Upper lobe of left lung (tissue), 6 donors: ENCODE data around the gene KIAA0232. TPM values are rescaled to one million over a fixed set of nuclear protein-coding genes. Genes with fewer than 3 reads are reported as not detected.

Experiments
- ATAC-seq, 2 donors: fragments of 200-7000 bp; cut with Tn5 transposase; one replicate each; pipeline ENCODE4 v1.9.1; 2022; ENCODE audit warnings: mild to moderate bottlenecking in 2 of 2, moderate library complexity in 2 of 2; ENCODE audit not compliant: low FRiP score in 2 of 2
- DNase-seq, 2 donors: peaks; one replicate each; pipeline ENCODE4 v3.0.0-alpha.2; 2019 to 2020
- H3K27ac ChIP-seq, 4 donors: fragments of 200-600 bp; sonication (generic); one replicate each; pipeline ENCODE4 v1.5.1; 2016 to 2019
- H3K27me3 ChIP-seq, 4 donors: fragments of 200-600 bp; sonication (generic); one replicate each; pipeline ENCODE4 v1.5.1; 2017 to 2019
- H3K36me3 ChIP-seq, 4 donors: fragments of 200-600 bp; sonication (generic); one replicate each; pipeline ENCODE4 v1.5.1; 2016 to 2019
- H3K4me1 ChIP-seq, 4 donors: fragments of 200-600 bp; sonication (generic); one replicate each; pipeline ENCODE4 v1.5.1; 2018 to 2019
- H3K4me3 ChIP-seq, 4 donors: fragments of 200-600 bp; sonication (generic); one replicate each; pipeline ENCODE4 v1.5.1; 2017 to 2019; ENCODE audit warnings: mild to moderate bottlenecking in 2 of 4, moderate library complexity in 1 of 4
- H3K9me3 ChIP-seq, 4 donors: fragments of 200-600 bp; sonication (generic); one replicate each; pipeline ENCODE4 v1.5.1; 2018 to 2019
- CTCF ChIP-seq, 6 experiments: fragments of 450-650 bp in 4 of 6; fragments of 200-600 bp in 2 of 6; sonication (generic) in 2 of 6; IDR thresholded peaks; one replicate each; pipeline ENCODE4 v1.5.1; 2016 to 2019; ENCODE audit warnings: antibody characterized with exemption in 6 of 6
- EP300 ChIP-seq, 4 donors: sonication (generic); formaldehyde crosslinking; IDR thresholded peaks; one replicate each; pipeline ENCODE4 v1.5.1; 2017; ENCODE audit warnings: antibody characterized with exemption in 4 of 4, control low read depth in 2 of 4
- POLR2A ChIP-seq, 4 donors: fragments of 450-650 bp; IDR thresholded peaks; one replicate each; pipeline ENCODE4 v1.5.1; 2016 to 2017; ENCODE audit warnings: antibody characterized with exemption in 4 of 4, mild to moderate bottlenecking in 2 of 4
- POLR2AphosphoS5 ChIP-seq, 2 donors: sonication (generic); formaldehyde crosslinking; IDR thresholded peaks; one replicate each; pipeline ENCODE4 v1.5.1; 2017; ENCODE audit warnings: antibody characterized with exemption in 2 of 2
- WGBS, 2 donors: methylation state at CpG; one replicate each; pipeline ENCODE4 v1.1.5; 2017 to 2018; 5-methylcytosine and 5-hydroxymethylcytosine counted together
- total RNA-seq, 6 donors: library from RNA; depleted of rRNA in 4 of 6; stranded (reverse); fragments of >200 nt in 4 of 6; gene quantifications; one replicate each; pipeline versions ENCODE4 v1.1.0 to v1.2.1, GENCODE V29; 2016 to 2021
- donor health status: DM: no; HTN: no; CAD: no; lungs with moderate emphysema.
- donor health status: DM: no; HTN: yes; CAD: no; lungs with severe emphysema.

The KIAA0232 gene
- total RNA-seq, 6 donors from 2014 or later: 22.6 to 45.0 (median 24.4) TPM

DNA sequence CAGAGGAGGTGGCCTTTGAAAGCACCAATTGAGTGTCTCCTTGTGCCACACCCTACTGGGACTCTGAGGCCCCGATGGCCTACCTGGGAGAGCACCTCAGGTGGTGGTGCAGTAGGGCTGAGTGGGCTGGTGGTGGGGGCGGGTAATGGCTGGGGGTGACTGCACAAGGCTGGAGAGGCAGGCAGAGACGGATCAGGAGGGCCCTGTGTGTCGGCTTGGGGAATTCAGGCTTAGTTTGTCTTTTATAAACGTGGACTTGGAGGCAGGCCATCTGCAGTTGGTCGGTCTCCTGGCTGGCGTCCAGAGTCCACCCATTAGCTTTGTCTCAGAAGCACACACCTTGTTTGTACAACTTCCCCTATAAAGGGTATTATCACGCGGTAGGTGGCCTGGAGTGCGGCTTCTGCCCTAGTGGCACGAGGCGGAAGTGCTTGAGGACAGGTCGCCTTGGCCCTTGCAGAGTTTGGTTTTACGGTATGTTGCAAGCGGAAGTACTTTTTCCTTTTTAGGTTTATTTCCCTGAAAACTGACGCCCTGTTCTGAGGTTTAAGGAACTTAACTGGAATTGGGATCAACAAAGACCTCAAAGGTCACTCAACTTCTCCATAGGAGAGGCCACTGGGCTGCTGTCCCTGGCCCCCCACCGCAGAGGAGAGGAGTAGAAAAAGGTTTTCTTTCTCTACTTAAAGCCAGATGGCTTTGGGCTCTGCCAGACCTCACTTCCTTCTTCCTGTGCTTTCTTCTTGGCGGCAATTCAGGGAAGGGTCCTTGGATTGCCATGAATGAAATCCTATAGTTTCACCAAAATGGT, 135.1 kb downstream of the KIAA0232 start:
- Histone ChIP-seq H3K4me1 (peaks cover 55 to 82% (median 57%) of the 10 kb centered on the region in 4 donors), H3K36me3 (no peaks in the 10 kb centered on the region), H3K9me3 (no peaks in the 10 kb centered on the region), H3K27ac (peak overlapping the region; percentile 86 to 89 (median 88)), H3K4me3 (peak overlapping the region in 1 of 4 donors; percentile 8), H3K27me3 (no peaks in the 10 kb centered on the region)
- ATAC-seq (peak; percentile 89 to 91), DNase-seq (peak in 1 of 2 donors; percentile 95)
- WGBS, 2 donors: 12 to 17% methylated on average over 16 to 18 of the region's 18 CpGs
- TF ChIP-seq CTCF (IDR thresholded peaks at IDR 0.05): peak; percentile 47 to 83 (median 64)
- TF ChIP-seq POLR2AphosphoS5 (IDR thresholded peaks at IDR 0.05): peak; percentile 79 to 85
- peak; percentile 45 to 85 (median 81) for TF ChIP-seq EP300 (IDR thresholded peaks at IDR 0.05)
- no peak for TF ChIP-seq POLR2A (IDR thresholded peaks at IDR 0.05)

- WGBS, 2 donors: 13 to 14% methylated on average over 7 of the region's 7 CpGs
- peak overlapping the region; percentile 86 to 89 (median 88) for H3K27ac ChIP-seq
- peak overlapping the region in 1 of 4 donors; percentile 8 for H3K4me3 ChIP-seq
- peaks cover 0 to 3% (median under 1%) of the 10 kb centered on the region in 4 donors for H3K36me3 ChIP-seq
- H3K9me3 ChIP-seq: no peaks in the 10 kb centered on the region
- no peak for DNase-seq
- no peaks in the 10 kb centered on the region for H3K27me3 ChIP-seq
- H3K4me1 ChIP-seq: peaks cover 49 to 76% (median 57%) of the 10 kb centered on the region in 4 donors
- ATAC-seq: peak in 1 of 2 donors; percentile 27
- no peak for TF ChIP-seq EP300 (IDR thresholded peaks at IDR 0.05)
- TF ChIP-seq POLR2A (IDR thresholded peaks at IDR 0.05): peak in 1 of 4 donors; percentile 18
- TF ChIP-seq POLR2AphosphoS5 (IDR thresholded peaks at IDR 0.05): peak in 1 of 2 donors; percentile 26
Measured at GRCh38 chr4:6918338-6918737, 135.8 kb downstream of the KIAA0232 start.

DNA sequence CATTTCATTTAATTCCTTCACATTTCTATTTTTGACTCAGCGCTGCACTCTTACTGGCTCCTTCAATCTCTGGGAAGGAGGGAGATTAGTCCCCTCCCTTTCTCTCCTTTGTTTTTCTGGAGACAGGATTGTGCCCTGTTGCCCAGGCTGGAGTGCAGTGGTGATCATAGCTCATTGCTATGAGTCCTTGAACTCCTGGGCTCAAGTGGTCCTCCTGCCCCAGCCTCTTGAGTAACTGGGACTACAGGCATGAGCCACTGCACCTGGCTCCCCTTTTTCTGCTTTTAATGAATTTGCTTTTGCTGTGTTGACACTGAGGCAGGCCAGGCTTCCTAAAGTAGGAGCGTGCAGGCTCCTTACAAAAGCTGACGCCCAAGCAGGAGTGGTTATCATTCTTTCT, 137.6 kb downstream of the KIAA0232 start:
- TF ChIP-seq CTCF (IDR thresholded peaks at IDR 0.05) (no peak), POLR2A (IDR thresholded peaks at IDR 0.05) (no peak), POLR2AphosphoS5 (IDR thresholded peaks at IDR 0.05) (peak; percentile 35 to 65), EP300 (IDR thresholded peaks at IDR 0.05) (peak in 2 of 4 donors; percentile 15 to 59)
- ATAC-seq: peak in 1 of 2 donors; percentile 76
- Histone ChIP-seq H3K4me3 (no peak overlapping the region), H3K27ac (peak overlapping the region; percentile 71 to 89 (median 87)), H3K4me1 (peaks cover 51 to 72% (median 54%) of the 10 kb centered on the region in 4 donors), H3K27me3 (no peaks in the 10 kb centered on the region), H3K9me3 (no peaks in the 10 kb centered on the region), H3K36me3 (peaks cover 6 to 19% (median 15%) of the 10 kb centered on the region in 4 donors)
- DNase-seq: peak in 1 of 2 donors; percentile 92
- 43 to 56% methylated on average over 3 of the region's 3 CpGs for WGBS, 2 donors

GRCh38 chr4:6923507-6923906, 141.0 kb downstream of the KIAA0232 start:
- ATAC-seq (no peak), DNase-seq (no peak)
- Histone ChIP-seq H3K9me3 (no peaks in the 10 kb centered on the region), H3K36me3 (peaks cover 6 to 20% (median 15%) of the 10 kb centered on the region in 4 donors), H3K27me3 (no peaks in the 10 kb centered on the region), H3K4me1 (peaks cover 36 to 72% (median 45%) of the 10 kb centered on the region in 4 donors), H3K27ac (no peak overlapping the region), H3K4me3 (no peak overlapping the region)
- WGBS, 2 donors: 97 to 98% methylated on average over 25 to 31 of the region's 32 CpGs
- TF ChIP-seq EP300 (IDR thresholded peaks at IDR 0.05): no peak
- TF ChIP-seq CTCF (IDR thresholded peaks at IDR 0.05): no peak
- no peak for TF ChIP-seq POLR2AphosphoS5 (IDR thresholded peaks at IDR 0.05)
- no peak for TF ChIP-seq POLR2A (IDR thresholded peaks at IDR 0.05)

GRCh38 chr4:6924361-6924779, 141.8 kb downstream of the KIAA0232 start:
- Histone ChIP-seq H3K9me3 (no peaks in the 10 kb centered on the region), H3K4me3 (no peak overlapping the region), H3K27ac (peak overlapping the region; percentile 59 to 83 (median 82)), H3K27me3 (no peaks in the 10 kb centered on the region), H3K4me1 (peaks cover 33 to 72% (median 45%) of the 10 kb centered on the region in 4 donors), H3K36me3 (peaks cover 6 to 20% (median 15%) of the 10 kb centered on the region in 4 donors)
- TF ChIP-seq POLR2AphosphoS5 (IDR thresholded peaks at IDR 0.05) (no peak), EP300 (IDR thresholded peaks at IDR 0.05) (no peak), POLR2A (IDR thresholded peaks at IDR 0.05) (no peak), CTCF (IDR thresholded peaks at IDR 0.05) (no peak)
- no peak for ATAC-seq
- DNase-seq: no peak
- WGBS, 2 donors: 91 to 94% methylated on average over 8 to 9 of the region's 12 CpGs
